Stimulated activated CD4-positive, alpha-beta T cell treated with anti-CD3 and anti-CD28 coated beads, Interleukin-4, amount 100 ng/mL, for 1 hour (primary cell): ENCODE measurements around the gene RGR.

Experiments used
- DNase-seq: peaks from one replicate; pipeline ENCODE4 v3.0.0-alpha.2; 2020

RGR gene

GRCh38 chr10:84302223-84302622 lies 57.4 kb downstream of the RGR start:
- no peak for DNase-seq

GRCh38 chr10:84306751-84307384 lies 62.0 kb downstream of the RGR start:
- no peak for DNase-seq

GRCh38 chr10:84308021-84308420 lies 63.2 kb downstream of the RGR start:
- no peak for DNase-seq

- DNase-seq = peak; percentile 30
Observed at GRCh38 chr10:84308481-84309304, 63.8 kb downstream of the RGR start.
